CD1c-positive myeloid dendritic cell (primary cell): ENCODE results near the gene SORT1.

Experiments used
- DNase-seq: peaks from one replicate; pipeline ENCODE4 v3.0.0-alpha.2; 2016; ENCODE audit errors: extremely low spot score

Gene SORT1

GRCh38 chr1:109275706-109276345 lies 121.9 kb downstream of the SORT1 start:
- no peak for DNase-seq

- DNase-seq, result no peak
Measured at GRCh38 chr1:109274533-109275476, 122.9 kb downstream of the SORT1 start.

GRCh38 chr1:109273570-109274288 lies 124.0 kb downstream of the SORT1 start:
- DNase-seq, result no peak

GRCh38 chr1:109272831-109273547 lies 124.7 kb downstream of the SORT1 start:
- no peak for DNase-seq

- DNase-seq, result no peak
Measured at GRCh38 chr1:109272021-109272799, 125.5 kb downstream of the SORT1 start.

GRCh38 chr1:109271458-109271857 lies 126.3 kb downstream of the SORT1 start:
- DNase-seq, result no peak

- no peak for DNase-seq
Measured at GRCh38 chr1:109270623-109271317, 126.9 kb downstream of the SORT1 start.

- DNase-seq, result no peak
Measured at GRCh38 chr1:109269981-109270622, 127.6 kb downstream of the SORT1 start.

- DNase-seq, result no peak
Measured at GRCh38 chr1:109269212-109269980, 128.3 kb downstream of the SORT1 start.

GRCh38 chr1:109268431-109269211 lies 129.1 kb downstream of the SORT1 start:
- DNase-seq, result no peak

- no peak for DNase-seq
Measured at GRCh38 chr1:109267743-109268300, 129.9 kb downstream of the SORT1 start.

- DNase-seq, result no peak
Measured at GRCh38 chr1:109266965-109267364, 130.8 kb downstream of the SORT1 start.

GRCh38 chr1:109265741-109266330 lies 131.9 kb downstream of the SORT1 start:
- DNase-seq, result no peak

- no peak for DNase-seq
Measured at GRCh38 chr1:109265016-109265415, 132.7 kb downstream of the SORT1 start.

GRCh38 chr1:109264379-109264755 lies 133.4 kb downstream of the SORT1 start:
- no peak for DNase-seq

GRCh38 chr1:109263597-109264378 lies 133.9 kb downstream of the SORT1 start:
- DNase-seq, result peak; percentile 89

GRCh38 chr1:109263234-109263596 lies 134.5 kb downstream of the SORT1 start:
- DNase-seq, result no peak
